K562 (cell line): Measurements from ENCODE around the gene NYNRIN. TPM values are rescaled to one million over a fixed set of nuclear protein-coding genes. Genes with fewer than 3 reads are reported as not detected.

Source experiments
- CAMTA2 ChIP-seq: fragments of 250-450 bp; sonication (Bioruptor Pico); conservative IDR thresholded peaks from 2 replicates; pipeline ENCODE4 v1.5.1; 2022
- PTTG1 ChIP-seq: fragments of 450-650 bp; IDR thresholded peaks from 2 replicates; pipeline ENCODE4 v1.6.1; 2016; ENCODE audit warnings: low read depth, mild to moderate bottlenecking, missing genetic modification characterization, missing compliant biosample characterization
- RBM25 ChIP-seq: fragments of 200-400 bp; formaldehyde crosslinking; IDR thresholded peaks from 2 replicates; pipeline ENCODE4 v1.6.1; 2018; ENCODE audit warnings: low read length, low read depth, moderate library complexity; ENCODE audit not compliant: severe bottlenecking
- TGIF2 ChIP-seq: sonication (generic); formaldehyde crosslinking; IDR thresholded peaks from 2 replicates; pipeline ENCODE4 v1.8.1; 2022; ENCODE audit warnings: mild to moderate bottlenecking, missing genetic modification reagents, moderate library complexity
- XRCC5 ChIP-seq: fragments of 200-400 bp; formaldehyde crosslinking; IDR thresholded peaks from 2 replicates; pipeline ENCODE4 v1.6.1; 2017; ENCODE audit warnings: low read depth, mild to moderate bottlenecking, low read length
- ZNF778 ChIP-seq: fragments of 450-650 bp; formaldehyde crosslinking; IDR thresholded peaks from 2 replicates; pipeline ENCODE4 v1.4.0; 2020; ENCODE audit warnings: mild to moderate bottlenecking, moderate library complexity
- polyA plus RNA-seq, 8 experiments: library from polyadenylated mRNA; depleted of rRNA in 4 of 8; stranded (reverse) in 5 of 8; unstranded in 3 of 8; fragments of >200 nt; fragmentation: Nextera tagmentation in 2 of 8; fragmentation: Illumina TruSeq in 1 of 8; extraction: Ambion mirVana in 2 of 8; extraction: Trizol in 1 of 8; gene quantifications; 2 replicates each; pipeline versions ENCODE4 v1.2.1 to v1.2.3, GENCODE V29; 2011 to 2014; ENCODE audit warnings: inconsistent platforms in 1 of 8, missing spikeins in 1 of 8
- total RNA-seq, 7 experiments: library from RNA; depleted of rRNA in 6 of 7; stranded (reverse); fragments of >200 nt in 6 of 7; fragmentation: Illumina TruSeq in 2 of 7; extraction: Trizol in 2 of 7; gene quantifications; 2 replicates each; pipeline versions ENCODE4 v1.2.1 to v1.2.3, GENCODE V29; 2011 to 2021; ENCODE audit warnings: low replicate concordance in 1 of 7
- TF ChIP-seq, protein P1 (sequence below), 2 experiments: fragments of 450-650 bp; IDR thresholded peaks; 2 replicates each; pipeline ENCODE4 v1.6.1; 2016; ENCODE audit warnings: mild to moderate bottlenecking in 2 of 2, borderline replicate concordance in 1 of 2, low read depth in 1 of 2, moderate library complexity in 1 of 2
- TF ChIP-seq, protein P2 (sequence below), 2 experiments: fragments of 450-650 bp; conservative IDR thresholded peaks; 2 replicates each; pipeline ENCODE4 v1.6.1; 2017; ENCODE audit warnings: mild to moderate bottlenecking in 2 of 2, moderate library complexity in 2 of 2

NYNRIN gene
- total and polyA plus RNA-seq, 9 of the 15 experiments (the other 6 are each of a cell fraction or from before 2014, with no cell fraction given) = 0.04 to 1.2 (median 0.28) TPM

GRCh38 chr14:24442240-24443052 is 43.6 kb downstream of the NYNRIN start, which contains the start of gene SDR39U1 (continued):
- TF ChIP-seq, protein P1, sequence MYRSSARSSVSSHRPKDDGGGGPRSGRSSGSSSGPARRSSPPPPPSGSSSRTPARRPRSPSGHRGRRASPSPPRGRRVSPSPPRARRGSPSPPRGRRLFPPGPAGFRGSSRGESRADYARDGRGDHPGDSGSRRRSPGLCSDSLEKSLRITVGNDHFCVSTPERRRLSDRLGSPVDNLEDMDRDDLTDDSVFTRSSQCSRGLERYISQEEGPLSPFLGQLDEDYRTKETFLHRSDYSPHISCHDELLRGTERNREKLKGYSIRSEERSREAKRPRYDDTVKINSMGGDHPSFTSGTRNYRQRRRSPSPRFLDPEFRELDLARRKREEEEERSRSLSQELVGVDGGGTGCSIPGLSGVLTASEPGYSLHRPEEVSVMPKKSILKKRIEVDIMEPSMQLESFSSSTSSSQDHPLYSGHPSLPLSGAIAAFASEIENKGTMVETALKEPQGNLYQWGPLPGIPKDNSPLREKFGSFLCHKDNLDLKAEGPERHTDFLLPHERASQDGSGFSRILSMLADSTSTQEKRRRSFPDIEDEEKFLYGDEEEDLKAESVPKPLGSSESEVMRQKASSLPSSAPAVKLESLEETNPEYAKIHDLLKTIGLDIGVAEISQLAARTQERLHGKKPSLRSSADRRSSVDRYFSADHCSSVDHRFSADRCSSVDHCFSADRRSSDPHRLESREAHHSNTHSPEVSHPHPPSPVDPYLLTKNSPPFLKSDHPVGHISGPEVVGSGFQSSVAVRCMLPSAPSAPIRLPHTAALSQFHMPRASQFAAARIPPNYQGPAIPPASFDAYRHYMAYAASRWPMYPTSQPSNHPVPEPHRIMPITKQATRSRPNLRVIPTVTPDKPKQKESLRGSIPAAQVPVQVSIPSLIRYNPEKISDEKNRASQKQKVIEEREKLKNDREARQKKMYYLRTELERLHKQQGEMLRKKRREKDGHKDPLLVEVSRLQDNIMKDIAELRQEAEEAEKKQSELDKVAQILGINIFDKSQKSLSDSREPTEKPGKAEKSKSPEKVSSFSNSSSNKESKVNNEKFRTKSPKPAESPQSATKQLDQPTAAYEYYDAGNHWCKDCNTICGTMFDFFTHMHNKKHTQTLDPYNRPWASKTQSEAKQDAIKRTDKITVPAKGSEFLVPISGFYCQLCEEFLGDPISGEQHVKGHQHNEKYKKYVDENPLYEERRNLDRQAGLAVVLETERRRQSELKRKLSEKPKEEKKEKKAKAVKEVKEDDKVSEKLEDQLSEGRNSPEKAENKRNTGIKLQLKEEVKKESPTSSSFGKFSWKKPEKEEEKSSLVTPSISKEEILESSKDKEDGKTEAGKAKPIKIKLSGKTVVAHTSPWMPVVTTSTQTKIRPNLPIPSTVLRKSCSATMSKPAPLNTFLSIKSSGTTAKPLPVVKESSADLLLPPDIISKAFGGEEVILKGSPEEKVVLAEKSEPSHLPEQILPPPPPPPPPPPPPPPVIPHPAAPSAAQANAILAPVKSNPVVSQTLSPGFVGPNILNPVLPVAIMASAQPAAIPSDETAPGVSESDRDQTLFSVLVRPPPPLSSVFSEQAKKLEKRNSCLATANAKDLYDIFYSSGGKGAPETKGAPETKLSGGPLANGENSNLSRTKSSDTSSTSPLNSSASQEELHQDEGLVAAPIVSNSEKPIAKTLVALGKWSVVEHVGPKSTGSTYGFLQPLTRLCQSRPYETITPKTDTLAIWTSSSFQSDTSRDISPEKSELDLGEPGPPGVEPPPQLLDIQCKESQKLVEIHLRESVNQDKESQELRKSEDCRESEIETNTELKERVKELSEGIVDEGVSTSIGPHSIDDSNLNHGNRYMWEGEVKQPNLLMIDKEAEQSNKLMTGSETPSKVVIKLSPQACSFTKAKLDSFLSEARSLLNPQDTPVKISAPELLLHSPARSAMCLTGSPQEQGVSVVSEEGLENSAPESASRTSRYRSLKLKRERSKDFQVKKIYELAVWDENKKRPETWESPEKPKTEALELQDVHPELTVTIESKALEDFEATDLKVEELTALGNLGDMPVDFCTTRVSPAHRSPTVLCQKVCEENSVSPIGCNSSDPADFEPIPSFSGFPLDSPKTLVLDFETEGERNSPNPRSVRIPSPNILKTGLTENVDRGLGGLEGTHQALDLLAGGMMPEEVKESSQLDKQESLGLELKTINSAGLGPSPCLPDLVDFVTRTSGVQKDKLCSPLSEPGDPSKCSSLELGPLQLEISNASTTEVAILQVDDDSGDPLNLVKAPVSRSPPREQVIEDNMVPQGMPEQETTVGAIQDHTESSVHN (IDR thresholded peaks at IDR 0.05; ENCODE audit: borderline replicate concordance in 1 of 2, low read depth in 1 of 2) = no peak
- no peak for TF ChIP-seq RBM25
- TF ChIP-seq TGIF2 (CRISPR knock-in tag) = no peak
- TF ChIP-seq PTTG1 (tag) = no peak
- no peak for TF ChIP-seq XRCC5
- TF ChIP-seq CAMTA2 (CRISPR knock-in tag) = no peak
- no peak for TF ChIP-seq ZNF778 (CRISPR knock-in tag)
- TF ChIP-seq, protein P2, sequence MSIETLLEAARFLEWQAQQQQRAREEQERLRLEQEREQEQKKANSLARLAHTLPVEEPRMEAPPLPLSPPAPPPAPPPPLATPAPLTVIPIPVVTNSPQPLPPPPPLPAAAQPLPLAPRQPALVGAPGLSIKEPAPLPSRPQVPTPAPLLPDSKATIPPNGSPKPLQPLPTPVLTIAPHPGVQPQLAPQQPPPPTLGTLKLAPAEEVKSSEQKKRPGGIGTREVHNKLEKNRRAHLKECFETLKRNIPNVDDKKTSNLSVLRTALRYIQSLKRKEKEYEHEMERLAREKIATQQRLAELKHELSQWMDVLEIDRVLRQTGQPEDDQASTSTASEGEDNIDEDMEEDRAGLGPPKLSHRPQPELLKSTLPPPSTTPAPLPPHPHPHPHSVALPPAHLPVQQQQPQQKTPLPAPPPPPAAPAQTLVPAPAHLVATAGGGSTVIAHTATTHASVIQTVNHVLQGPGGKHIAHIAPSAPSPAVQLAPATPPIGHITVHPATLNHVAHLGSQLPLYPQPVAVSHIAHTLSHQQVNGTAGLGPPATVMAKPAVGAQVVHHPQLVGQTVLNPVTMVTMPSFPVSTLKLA (conservative IDR thresholded peaks at IDR 0.05) = peak; percentile 57 to 64; a peak in 3 of 4 replicates
